H1 (cell line): ENCODE data around the gene SFTPB. TPM values are rescaled to one million over a fixed set of nuclear protein-coding genes. Genes with fewer than 3 reads are reported as not detected.

Experiments
- CTCF ChIA-PET: fragments of 300-600 bp; sonication (Branson Sonifier 250); formaldehyde crosslinking; loops from one replicate; lab custom pipeline; 2021; ENCODE audit not compliant: partially characterized antibody; lab: Charles Lee
- POLR2A ChIA-PET: fragments of 300-600 bp; sonication (Branson Sonifier 250); formaldehyde crosslinking; loops from one replicate; lab custom pipeline; 2021; ENCODE audit warnings: inconsistent platforms; ENCODE audit not compliant: partially characterized antibody; lab: Charles Lee
- DNase-seq, 2 experiments: peaks; one replicate each; pipeline versions ENCODE4 v3.0.0 to v3.0.0-alpha.2; 2010 to 2022; ENCODE audit warnings: low spot score in 2 of 2, low read depth in 1 of 2, mixed read lengths in 1 of 2
- FAIRE-seq: peaks from 2 replicates; lab custom pipeline; 2011; peaks lifted over from hg19 to GRCh38; lab: Jason Lieb, UNC
- H2AFZ ChIP-seq: 2 replicates; pipeline ENCODE4 v1.8.1; 2012; ENCODE audit warnings: low read length, inconsistent platforms
- H2AK5ac ChIP-seq: 2 replicates; pipeline ENCODE4 v1.6.1; 2013; ENCODE audit warnings: low read depth, low read length
- H2BK120ac ChIP-seq: replicated peaks from 2 replicates; pipeline ENCODE3; 2013; ENCODE audit warnings: low read depth, low read length, inconsistent platforms
- H2BK12ac ChIP-seq: 2 replicates; pipeline ENCODE4 v1.6.1; 2013; ENCODE audit warnings: low read depth, low read length
- H2BK15ac ChIP-seq: 2 replicates; pipeline ENCODE4 v1.6.1; 2013; ENCODE audit warnings: low read length
- H2BK20ac ChIP-seq: 2 replicates; pipeline ENCODE4 v1.6.1; 2013; ENCODE audit warnings: low read length
- H2BK5ac ChIP-seq: 2 replicates; pipeline ENCODE4 v1.6.1; 2013; ENCODE audit warnings: low read depth, low read length
- H3K14ac ChIP-seq: 2 replicates; pipeline ENCODE4 v1.6.1; 2013; ENCODE audit warnings: inconsistent platforms; ENCODE audit not compliant: insufficient read length
- H3K18ac ChIP-seq: 2 replicates; pipeline ENCODE4 v1.6.1; 2013; ENCODE audit warnings: low read length; ENCODE audit errors: extremely low read depth
- H3K23ac ChIP-seq: 2 replicates; pipeline ENCODE4 v1.6.1; 2013; ENCODE audit warnings: inconsistent platforms; ENCODE audit not compliant: insufficient read length
- H3K23me2 ChIP-seq: 2 replicates; pipeline ENCODE4 v1.6.1; 2013; ENCODE audit warnings: low read depth, low read length
- H3K27ac ChIP-seq: 2 replicates; pipeline ENCODE4 v1.6.1; 2011; ENCODE audit warnings: low read depth, low read length, inconsistent platforms
- H3K27me3 ChIP-seq, 4 experiments: replicated peaks in 1 of 4; 1 replicate in 1 of 4; 2 replicates in 3 of 4; pipeline versions ENCODE4 v1.6.1 to v1.8.1; 2011 to 2013; ENCODE audit warnings: low read length in 3 of 4, mild to moderate bottlenecking in 3 of 4, inconsistent platforms in 2 of 4, mixed read lengths in 2 of 4, moderate library complexity in 1 of 4; ENCODE audit not compliant: control insufficient read depth in 3 of 4, insufficient read depth in 3 of 4; ENCODE audit errors: extremely low read depth in 1 of 4
- H3K36me3 ChIP-seq, 4 experiments: 2 replicates each; pipeline versions ENCODE4 v1.6.1 to v1.8.1; 2011 to 2013; ENCODE audit warnings: mild to moderate bottlenecking in 4 of 4, low read length in 3 of 4, moderate library complexity in 2 of 4, control low read depth in 1 of 4, inconsistent platforms in 1 of 4; ENCODE audit not compliant: insufficient read depth in 4 of 4, control insufficient read depth in 2 of 4
- H3K4ac ChIP-seq: replicated peaks from 2 replicates; pipeline ENCODE3; 2013; ENCODE audit warnings: low read length, low read depth, mixed read lengths, inconsistent platforms; ENCODE audit not compliant: insufficient read length
- H3K4me1 ChIP-seq, 4 experiments: replicated peaks in 1 of 4; 1 replicate in 1 of 4; 2 replicates in 3 of 4; pipeline versions ENCODE4 v1.6.1 to v1.8.1; 2011 to 2013; ENCODE audit warnings: low read length in 3 of 4, inconsistent platforms in 2 of 4, mixed read lengths in 1 of 4; ENCODE audit not compliant: insufficient read depth in 4 of 4, control insufficient read depth in 3 of 4
- H3K4me2 ChIP-seq, 2 experiments: 2 replicates each; pipeline versions ENCODE4 v1.6.1 to v1.8.1; 2011 to 2013; ENCODE audit warnings: low read depth in 2 of 2, low read length in 2 of 2, control low read depth in 1 of 2, inconsistent platforms in 1 of 2, mild to moderate bottlenecking in 1 of 2; ENCODE audit not compliant: insufficient read depth in 1 of 2
- H3K4me3 ChIP-seq, 4 experiments: fragments of 200-600, 300-600 bp in 1 of 4; sonication (generic), shearing (Covaris generic), sonication (Bioruptor Twin) in 1 of 4; 2 replicates each; pipeline versions ENCODE4 v1.5.1 to v1.8.1; 2011 to 2016; ENCODE audit warnings: low read length in 4 of 4, low read depth in 3 of 4, control low read depth in 2 of 4, inconsistent platforms in 2 of 4, mild to moderate bottlenecking in 2 of 4, mixed read lengths in 1 of 4, moderate library complexity in 1 of 4; ENCODE audit not compliant: insufficient read depth in 2 of 4; ENCODE audit errors: extremely low read depth in 1 of 4
- H3K56ac ChIP-seq: replicated peaks from 2 replicates; pipeline ENCODE3; 2013; ENCODE audit warnings: low read depth, mild to moderate bottlenecking, mixed read lengths, low read length, inconsistent platforms; ENCODE audit not compliant: insufficient read length
- H3K79me1 ChIP-seq: 2 replicates; pipeline ENCODE4 v1.6.1; 2013; ENCODE audit warnings: low read depth, low read length, control low read depth
- H3K79me2 ChIP-seq, 2 experiments: 2 replicates each; pipeline versions ENCODE4 v1.6.1 to v1.8.1; 2012 to 2013; ENCODE audit warnings: low read length in 2 of 2, mild to moderate bottlenecking in 2 of 2, inconsistent platforms in 1 of 2; ENCODE audit not compliant: insufficient read depth in 2 of 2, control insufficient read depth in 1 of 2
- H3K9ac ChIP-seq, 4 experiments: replicated peaks in 1 of 4; 1 replicate in 1 of 4; 2 replicates in 3 of 4; pipeline versions ENCODE4 v1.6.1 to v1.8.1; 2011 to 2013; ENCODE audit warnings: low read depth in 3 of 4, low read length in 3 of 4, control low read depth in 2 of 4, mild to moderate bottlenecking in 2 of 4, moderate library complexity in 2 of 4, inconsistent platforms in 1 of 4; ENCODE audit errors: extremely low read depth in 1 of 4
- H3K9me3 ChIP-seq, 2 experiments: 2 replicates each; pipeline versions ENCODE4 v1.6.1 to v1.8.1; 2012 to 2013; ENCODE audit warnings: mild to moderate bottlenecking in 2 of 2, moderate library complexity in 2 of 2, control low read depth in 1 of 2, inconsistent platforms in 1 of 2, low read depth in 1 of 2, low read length in 1 of 2, mixed read lengths in 1 of 2; ENCODE audit not compliant: insufficient read depth in 2 of 2
- H4K20me1 ChIP-seq, 2 experiments: replicated peaks in 1 of 2; 2 replicates each; pipeline versions ENCODE3 to v1.8.1; 2011 to 2013; ENCODE audit warnings: inconsistent platforms in 2 of 2, low read length in 2 of 2, mild to moderate bottlenecking in 1 of 2; ENCODE audit not compliant: insufficient read depth in 2 of 2, control insufficient read depth in 1 of 2
- H4K5ac ChIP-seq: 2 replicates; pipeline ENCODE4 v1.6.1; 2013; ENCODE audit warnings: low read length, low read depth, mixed read lengths, inconsistent platforms; ENCODE audit not compliant: insufficient read length
- H4K8ac ChIP-seq: 2 replicates; pipeline ENCODE4 v1.8.0; 2013; ENCODE audit warnings: mild to moderate bottlenecking, moderate library complexity, low read length, inconsistent platforms; ENCODE audit not compliant: insufficient read depth; ENCODE audit errors: extremely low read depth
- H4K91ac ChIP-seq: replicated peaks from 2 replicates; pipeline ENCODE3; 2013; ENCODE audit warnings: low read length, mixed read lengths, inconsistent platforms; ENCODE audit not compliant: insufficient read length
- EZH2 ChIP-seq: fragments of 200-600 bp; sonication (generic); IDR thresholded peaks from 2 replicates; pipeline ENCODE4 v1.7.1; 2012; ENCODE audit warnings: low read depth, mild to moderate bottlenecking, moderate library complexity, low read length, inconsistent platforms; ENCODE audit not compliant: severe bottlenecking
- JUN ChIP-seq: IDR thresholded peaks from 2 replicates; pipeline ENCODE4 v1.6.1; 2011; ENCODE audit warnings: low read depth, mild to moderate bottlenecking, improper control_type of control experiment, low read length
- RBBP5 ChIP-seq: IDR thresholded peaks from 2 replicates; pipeline ENCODE4 v1.7.1; 2012; ENCODE audit warnings: low read depth, mild to moderate bottlenecking, inconsistent platforms, low read length, moderate library complexity, borderline replicate concordance
- WGBS, 2 experiments: shearing (Covaris generic) in 1 of 2; methylation state at CpG; one replicate each; pipeline versions ENCODE4 v1.1.6 to v1.1.7; 2013 to 2015; ENCODE audit warnings: low lambda C conversion rate in 2 of 2, mixed read lengths in 2 of 2, inconsistent platforms in 1 of 2, low coverage in 1 of 2, missing lambda C conversion rate in 1 of 2; ENCODE audit not compliant: insufficient replicate concordance in 2 of 2, insufficient coverage in 1 of 2, insufficient read length in 1 of 2; ENCODE audit errors: extremely low coverage in 1 of 2, missing lambda C conversion rate in 1 of 2; 5-methylcytosine and 5-hydroxymethylcytosine counted together
- polyA plus RNA-seq, 7 experiments: library from polyadenylated mRNA; depleted of rRNA in 3 of 7; stranded (reverse) in 5 of 7; unstranded in 2 of 7; fragments of >200 nt in 5 of 7; fragments of 200-250 nt in 2 of 7; gene quantifications; 1 replicate in 5 of 7; 2 replicates in 1 of 7; 4 replicates in 1 of 7; pipeline versions ENCODE4 v1.2.1 to v1.2.3, GENCODE V29; 2011 to 2013; ENCODE audit warnings: missing spikeins in 2 of 7, mixed read lengths in 2 of 7
- total RNA-seq: library from RNA; stranded (reverse); fragmentation: NEBNext Ultra II Directional; extraction: Animal tissue kit (Norgen Biotek cat#: 25700); gene quantifications from 2 replicates; pipeline ENCODE4 v1.2.1, GENCODE V29; 2021
- TF ChIP-seq, protein P1 (sequence below): IDR thresholded peaks from 2 replicates; pipeline ENCODE4 v1.6.1; 2012; ENCODE audit warnings: low read length, inconsistent platforms

The SFTPB gene
- total and polyA plus RNA-seq, 2 of the 8 experiments (the other 6 are each of a cell fraction or from before 2014, with no cell fraction given), result not detected

DNA sequence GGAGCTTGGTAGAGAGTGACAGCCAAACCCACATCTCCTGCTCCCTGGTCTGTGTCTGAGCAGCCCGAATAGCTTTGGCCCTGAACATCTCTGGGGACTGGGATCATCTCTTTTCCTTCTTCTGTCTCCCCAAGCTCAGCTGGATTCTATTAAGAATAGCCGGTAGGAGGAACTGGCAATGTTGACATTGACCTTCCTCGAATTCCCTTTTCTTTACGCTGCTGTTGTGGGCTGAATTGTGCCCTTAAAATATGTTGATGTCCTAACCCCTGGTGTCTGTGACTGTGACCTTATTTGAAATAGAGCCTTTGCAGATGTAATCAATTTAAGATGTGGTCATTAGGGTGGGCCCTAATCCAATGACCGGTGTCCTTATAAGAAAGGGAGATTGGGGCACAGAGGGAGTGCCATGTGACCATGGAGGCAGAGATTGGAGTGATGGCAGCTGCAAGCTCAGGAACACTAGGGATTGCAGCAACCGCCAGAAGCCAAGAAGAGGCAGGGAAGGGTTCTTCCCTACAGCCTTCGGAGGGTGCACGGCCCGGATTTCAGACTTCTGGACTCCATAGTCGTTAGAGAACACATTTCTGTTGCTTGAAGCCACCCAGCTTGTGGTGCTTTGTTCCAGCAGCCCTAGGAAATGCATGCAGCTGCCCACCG is 5.8 kb upstream of the SFTPB start:
- Histone ChIP-seq H3K14ac (no peak overlapping the region), H4K5ac (no peak overlapping the region), H4K8ac (no peak overlapping the region), H2BK5ac (no peak overlapping the region), H3K18ac (no peak overlapping the region), H2BK120ac (no peak overlapping the region), H2BK12ac (no peak overlapping the region), H3K4me1 (peaks cover 0 to 4% (median 1%) of the 10 kb centered on the region in 4 experiments; a peak in 2 of 7 replicates), H3K4me3 (no peak overlapping the region), H3K4me2 (no peak overlapping the region), H2AK5ac (no peak overlapping the region), H3K9me3 (no peaks in the 10 kb centered on the region), H2BK20ac (no peak overlapping the region), H3K27ac (no peak overlapping the region), H3K27me3 (no peaks in the 10 kb centered on the region), H3K23me2 (no peaks in the 10 kb centered on the region), H3K9ac (no peak overlapping the region), H3K4ac (no peak overlapping the region), H3K23ac (no peak overlapping the region), H3K79me1 (no peaks in the 10 kb centered on the region), H3K36me3 (no peaks in the 10 kb centered on the region), H2BK15ac (no peak overlapping the region), H4K91ac (no peak overlapping the region), H2AFZ (no peak overlapping the region), H3K56ac (no peak overlapping the region), H4K20me1 (no peaks in the 10 kb centered on the region), H3K79me2 (no peaks in the 10 kb centered on the region)
- ChIA-PET POLR2A (interaction anchor here (1.3 to 3.1 kb wide), 3 partner anchors 10 to 14 kb away, joined by 3 to 9 read pairs (median 3); no protein-coding TSS in a partner anchor), CTCF (interaction anchor here (1.1 to 1.7 kb wide), 6 partner anchors 7 to 76 kb away, joined by 3 to 4 read pairs (median 3); no protein-coding TSS in a partner anchor)
- 88% methylated on average over 11 of the region's 11 CpGs; no CpG with 5 or more reads in 1 of the 2 experiments for WGBS, 2 experiments
- no peak for FAIRE-seq
- TF ChIP-seq EZH2 (no peak), JUN (no peak), RBBP5 (no peak)
- TF ChIP-seq, protein P1, sequence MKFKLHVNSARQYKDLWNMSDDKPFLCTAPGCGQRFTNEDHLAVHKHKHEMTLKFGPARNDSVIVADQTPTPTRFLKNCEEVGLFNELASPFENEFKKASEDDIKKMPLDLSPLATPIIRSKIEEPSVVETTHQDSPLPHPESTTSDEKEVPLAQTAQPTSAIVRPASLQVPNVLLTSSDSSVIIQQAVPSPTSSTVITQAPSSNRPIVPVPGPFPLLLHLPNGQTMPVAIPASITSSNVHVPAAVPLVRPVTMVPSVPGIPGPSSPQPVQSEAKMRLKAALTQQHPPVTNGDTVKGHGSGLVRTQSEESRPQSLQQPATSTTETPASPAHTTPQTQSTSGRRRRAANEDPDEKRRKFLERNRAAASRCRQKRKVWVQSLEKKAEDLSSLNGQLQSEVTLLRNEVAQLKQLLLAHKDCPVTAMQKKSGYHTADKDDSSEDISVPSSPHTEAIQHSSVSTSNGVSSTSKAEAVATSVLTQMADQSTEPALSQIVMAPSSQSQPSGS, result no peak
- DNase-seq, result no peak
